B cell (primary cell): ENCODE results near the gene MTIF2.

Experiments used
- CTCF ChIP-seq: fragments of 200-600 bp; IDR thresholded peaks from one replicate; pipeline ENCODE4 v1.8.0; 2022; ENCODE audit warnings: antibody characterized with exemption, mild to moderate bottlenecking
- EZH2 ChIP-seq: IDR thresholded peaks from 2 replicates; pipeline ENCODE4 v1.6.1; 2012; ENCODE audit warnings: borderline replicate concordance, low read depth, mild to moderate bottlenecking, moderate library complexity, low read length; ENCODE audit not compliant: insufficient read depth, poor library complexity, severe bottlenecking

GRCh38 chr2:55232863-55233657 is 36.0 kb downstream of the MTIF2 start:
- no peak for TF ChIP-seq CTCF
- no peak for TF ChIP-seq EZH2
